Measurements from ENCODE around the gene RAB3GAP2. TPM values are rescaled to one million over a fixed set of nuclear protein-coding genes. Genes with fewer than 3 reads are reported as not detected.
"Not testable (repeated sequence)": the region's sequence is repeated elsewhere in the genome, so short reads cannot be mapped to it uniquely, and the experiment has no call there.

Gene RAB3GAP2
- total RNA-seq, 3 donors from 2014 or later: 27.9 to 35.0 (median 31.1) TPM

DNA sequence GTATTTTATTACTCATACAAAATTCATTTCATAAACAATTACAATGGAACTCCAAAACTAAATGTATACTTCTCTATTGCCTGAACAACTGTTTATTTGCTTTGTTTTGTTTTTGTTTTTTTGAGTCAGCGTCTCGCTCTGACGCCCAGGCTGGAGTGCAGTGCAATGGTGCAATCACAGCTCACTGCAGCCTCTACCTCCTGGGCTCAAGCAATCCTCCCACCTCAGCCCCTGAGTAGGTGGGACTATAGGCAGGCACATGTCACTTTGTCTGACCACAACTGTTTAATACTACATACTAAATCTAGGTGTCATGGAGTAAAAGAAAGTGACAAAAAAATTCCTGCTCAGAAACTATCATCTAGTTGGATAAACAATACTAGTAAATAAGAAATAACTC lies 49.3 kb downstream of the RAB3GAP2 start:
- intact Hi-C loops (cut with DNase I, micrococcal nuclease): no loop called here
- Histone ChIP-seq H3K36me3 (ENCODE audit: low read depth) (no peaks in the 10 kb centered on the region), H3K4me3 (no peak overlapping the region), H3K9me3 (no peaks in the 10 kb centered on the region), H3K4me1 (ENCODE audit: low read depth) (no peaks in the 10 kb centered on the region)
- no peak for ATAC-seq
- TF ChIP-seq, protein P1, sequence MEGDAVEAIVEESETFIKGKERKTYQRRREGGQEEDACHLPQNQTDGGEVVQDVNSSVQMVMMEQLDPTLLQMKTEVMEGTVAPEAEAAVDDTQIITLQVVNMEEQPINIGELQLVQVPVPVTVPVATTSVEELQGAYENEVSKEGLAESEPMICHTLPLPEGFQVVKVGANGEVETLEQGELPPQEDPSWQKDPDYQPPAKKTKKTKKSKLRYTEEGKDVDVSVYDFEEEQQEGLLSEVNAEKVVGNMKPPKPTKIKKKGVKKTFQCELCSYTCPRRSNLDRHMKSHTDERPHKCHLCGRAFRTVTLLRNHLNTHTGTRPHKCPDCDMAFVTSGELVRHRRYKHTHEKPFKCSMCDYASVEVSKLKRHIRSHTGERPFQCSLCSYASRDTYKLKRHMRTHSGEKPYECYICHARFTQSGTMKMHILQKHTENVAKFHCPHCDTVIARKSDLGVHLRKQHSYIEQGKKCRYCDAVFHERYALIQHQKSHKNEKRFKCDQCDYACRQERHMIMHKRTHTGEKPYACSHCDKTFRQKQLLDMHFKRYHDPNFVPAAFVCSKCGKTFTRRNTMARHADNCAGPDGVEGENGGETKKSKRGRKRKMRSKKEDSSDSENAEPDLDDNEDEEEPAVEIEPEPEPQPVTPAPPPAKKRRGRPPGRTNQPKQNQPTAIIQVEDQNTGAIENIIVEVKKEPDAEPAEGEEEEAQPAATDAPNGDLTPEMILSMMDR (IDR thresholded peaks at IDR 0.05): no peak
- no peak for DNase-seq

DNA sequence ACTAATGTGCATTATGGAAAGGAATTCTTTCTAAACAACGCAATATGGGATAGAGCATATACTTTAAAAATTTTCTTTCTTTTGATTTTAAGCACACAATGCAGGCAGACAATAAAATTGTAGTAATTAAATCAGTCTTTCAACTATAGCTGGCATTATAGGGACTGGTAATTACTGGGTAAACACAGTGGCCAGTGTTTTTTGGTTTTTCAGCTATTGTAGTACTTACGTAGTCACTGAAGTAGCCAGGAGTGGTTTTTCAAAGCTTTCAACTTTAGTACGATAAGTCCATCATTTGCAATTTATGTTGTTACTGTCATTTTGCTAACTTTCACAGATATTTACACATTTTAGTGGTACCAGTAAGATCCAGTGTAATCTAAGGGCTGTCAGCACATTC lies 50.6 kb downstream of the RAB3GAP2 start:
- intact Hi-C loops (cut with DNase I, micrococcal nuclease): no loop called here
- DNase-seq: no peak
- TF ChIP-seq, protein P1 (IDR thresholded peaks at IDR 0.05): no peak
- Histone ChIP-seq H3K4me3 (no peak overlapping the region), H3K36me3 (ENCODE audit: low read depth) (no peaks in the 10 kb centered on the region), H3K4me1 (ENCODE audit: low read depth) (no peaks in the 10 kb centered on the region), H3K9me3 (no peaks in the 10 kb centered on the region)
- ATAC-seq: no peak

DNA sequence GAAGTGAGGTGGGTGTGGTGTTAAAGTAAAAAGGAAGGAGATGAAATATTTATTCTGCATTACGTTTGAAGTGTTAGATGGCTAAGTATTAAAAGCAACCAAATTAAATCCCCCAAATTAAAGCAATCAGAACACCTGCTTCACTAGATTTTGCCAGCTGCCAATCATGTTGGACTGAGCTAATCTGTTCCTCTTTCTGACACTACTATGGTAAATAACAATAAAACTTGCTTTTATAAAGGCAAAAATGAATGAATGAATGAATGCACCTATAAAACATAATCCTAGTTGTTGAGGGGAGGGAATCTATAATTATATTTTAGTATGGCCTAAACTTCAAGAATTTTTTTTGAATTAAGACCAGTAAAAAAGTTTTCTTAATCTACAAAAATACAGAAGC lies 51.0 kb downstream of the RAB3GAP2 start:
- TF ChIP-seq, protein P1 (IDR thresholded peaks at IDR 0.05): no peak
- ATAC-seq (no peak), DNase-seq (no peak)
- Histone ChIP-seq H3K9me3 (no peaks in the 10 kb centered on the region), H3K4me3 (no peak overlapping the region), H3K4me1 (ENCODE audit: low read depth) (no peaks in the 10 kb centered on the region), H3K36me3 (ENCODE audit: low read depth) (no peaks in the 10 kb centered on the region)
- intact Hi-C loops (cut with DNase I, micrococcal nuclease): no loop called here

DNA sequence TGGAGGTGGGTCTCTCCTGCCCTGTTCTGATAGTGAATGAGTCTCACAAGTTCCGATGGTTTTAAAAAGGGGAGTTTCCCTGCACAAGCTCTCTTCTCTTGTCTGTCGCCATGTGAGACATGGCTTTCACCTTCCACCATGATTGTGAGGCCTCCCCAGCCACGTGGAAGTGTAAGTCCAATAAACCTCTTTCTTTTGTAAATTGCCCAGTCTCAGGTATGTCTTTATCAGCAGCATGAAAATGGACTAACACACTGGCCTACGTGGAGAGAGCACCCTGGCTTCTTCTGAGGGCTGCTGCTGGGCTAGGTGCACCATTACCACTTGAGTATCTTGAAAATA lies 51.6 kb downstream of the RAB3GAP2 start:
- H3K9me3 ChIP-seq; H3K4me1 ChIP-seq (ENCODE audit: low read depth); H3K4me3 ChIP-seq; intact Hi-C loops (cut with DNase I, micrococcal nuclease); H3K36me3 ChIP-seq (ENCODE audit: low read depth); ATAC-seq; DNase-seq: not testable (repeated sequence)

DNA sequence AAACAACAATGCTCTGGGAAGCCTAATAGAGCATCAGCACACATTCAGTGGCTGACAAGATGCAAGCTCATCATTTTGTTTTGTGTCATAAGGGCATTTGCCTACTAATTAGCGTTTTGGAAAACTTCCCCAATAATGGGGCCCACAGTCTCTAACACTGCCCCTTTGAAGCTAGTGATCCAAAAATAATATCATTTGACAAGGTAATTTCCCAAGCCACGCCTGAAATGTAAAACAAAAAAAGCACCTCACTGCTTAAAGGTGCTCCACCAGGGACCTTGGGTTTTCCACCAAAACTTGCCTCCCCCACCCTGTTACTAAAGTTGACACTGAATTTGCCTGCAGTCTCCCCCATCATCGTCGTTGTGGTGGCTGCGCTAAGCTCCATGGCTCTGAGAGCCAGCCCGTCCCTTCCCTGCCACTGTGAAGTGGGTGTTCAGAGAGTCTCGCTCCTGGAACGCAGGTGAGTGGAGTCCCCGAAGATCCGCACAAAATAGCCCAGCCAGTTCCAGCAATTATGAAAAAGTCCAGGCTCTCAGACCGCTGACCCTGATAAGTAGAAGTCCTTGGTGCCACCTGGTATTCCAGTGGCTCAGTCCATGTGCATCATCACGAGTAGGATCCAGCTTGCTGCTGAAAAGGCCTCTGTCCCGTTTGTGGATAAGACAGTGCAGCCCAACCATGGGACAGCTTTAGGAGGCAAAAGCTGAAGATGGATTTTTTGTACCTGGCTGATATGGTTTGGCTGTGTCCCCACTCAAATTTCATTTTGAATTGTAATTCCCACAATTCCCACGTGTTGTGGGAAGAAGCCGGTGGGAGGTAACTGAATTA lies 52.2 kb downstream of the RAB3GAP2 start:
- TF ChIP-seq, protein P1 (IDR thresholded peaks at IDR 0.05): no peak
- H3K36me3 ChIP-seq (ENCODE audit: low read depth): no peaks in the 10 kb centered on the region
- no peak overlapping the region for H3K4me3 ChIP-seq
- no peak for DNase-seq
- H3K4me1 ChIP-seq (ENCODE audit: low read depth): no peaks in the 10 kb centered on the region
- H3K9me3 ChIP-seq: no peaks in the 10 kb centered on the region
- peak; percentile 28 for ATAC-seq
- intact Hi-C loops (cut with DNase I, micrococcal nuclease): no loop called here

DNA sequence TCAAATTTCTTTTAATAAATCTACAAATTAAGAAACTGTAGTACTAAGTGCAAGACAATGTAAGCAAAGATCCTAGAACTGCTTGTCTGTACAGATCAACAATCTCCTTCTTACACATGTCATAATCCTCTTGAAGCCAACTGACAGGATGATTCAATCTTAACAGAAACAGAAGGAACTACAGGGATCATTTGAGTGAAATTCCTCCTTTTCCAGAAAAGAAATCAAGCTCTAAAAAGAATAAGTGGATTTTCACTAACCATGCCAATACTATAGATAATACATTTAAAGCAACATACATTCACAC lies 53.2 kb downstream of the RAB3GAP2 start:
- DNase-seq: no peak
- intact Hi-C loops (cut with DNase I, micrococcal nuclease): no loop called here
- TF ChIP-seq, protein P1 (IDR thresholded peaks at IDR 0.05): no peak
- Histone ChIP-seq H3K4me3 (no peak overlapping the region), H3K9me3 (no peaks in the 10 kb centered on the region), H3K36me3 (ENCODE audit: low read depth) (no peaks in the 10 kb centered on the region), H3K4me1 (ENCODE audit: low read depth) (no peaks in the 10 kb centered on the region)
- ATAC-seq: no peak
